Activated CD4-positive, CD25-positive, alpha-beta regulatory T cell (primary cell): ENCODE measurements around the gene KDM5A.
"Not testable (repeated sequence)": the region's sequence is repeated elsewhere in the genome, so short reads cannot be mapped to it uniquely, and the experiment has no call there.

Experiments
- DNase-seq, 4 experiments: peaks; one replicate each; lab custom pipeline; 2025; lab: John Stamatoyannopoulos, UW

The KDM5A gene

DNA sequence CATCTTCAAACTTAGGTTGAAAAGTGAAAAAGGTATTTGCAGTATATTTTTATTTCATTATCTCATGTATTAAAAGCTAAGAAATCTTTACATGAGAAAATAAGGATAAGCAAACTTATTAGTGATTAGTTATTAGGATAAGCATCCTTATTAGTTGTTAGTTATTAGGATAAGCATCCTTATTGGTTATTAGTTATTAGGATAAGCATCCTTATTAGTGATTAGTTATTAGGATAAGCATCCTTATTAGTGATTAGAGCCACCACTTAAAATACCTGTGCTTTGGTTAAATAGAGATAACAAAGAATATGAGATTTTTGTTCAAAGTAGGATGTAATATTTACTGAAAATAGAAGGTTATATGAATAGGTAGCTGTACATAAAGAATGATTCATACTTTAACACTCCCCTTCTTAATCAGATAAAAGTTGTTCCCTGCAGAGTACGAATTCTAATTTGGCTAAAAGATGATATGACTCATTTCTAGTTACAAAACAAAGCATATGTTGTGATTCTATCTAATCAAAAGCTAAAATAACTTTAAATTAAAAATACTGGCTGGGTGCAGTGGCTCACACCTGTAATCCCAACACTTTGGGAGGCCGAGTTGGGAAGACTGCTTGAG lies 56.4 kb downstream of the KDM5A start:
- DNase-seq: no peak

DNA sequence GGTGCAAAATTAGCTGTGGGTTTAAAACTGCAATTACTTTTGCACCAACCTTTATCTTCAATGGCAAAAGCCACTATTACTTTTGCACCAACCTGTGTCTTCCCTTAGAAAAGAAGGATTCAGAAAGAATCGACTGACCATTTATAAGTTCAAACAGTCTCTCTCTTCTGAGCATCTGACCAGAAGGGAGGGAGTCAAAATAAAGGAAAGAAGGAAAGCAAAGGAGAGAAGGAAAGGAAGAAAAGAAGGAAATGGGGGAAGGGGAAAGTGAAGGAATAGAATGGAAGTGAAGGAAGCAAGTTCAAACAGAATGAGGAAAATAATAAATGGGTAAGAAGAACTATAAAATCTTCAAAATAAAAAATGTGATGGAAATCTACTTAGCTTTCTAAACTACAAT lies 57.8 kb downstream of the KDM5A start:
- DNase-seq: no peak

DNA sequence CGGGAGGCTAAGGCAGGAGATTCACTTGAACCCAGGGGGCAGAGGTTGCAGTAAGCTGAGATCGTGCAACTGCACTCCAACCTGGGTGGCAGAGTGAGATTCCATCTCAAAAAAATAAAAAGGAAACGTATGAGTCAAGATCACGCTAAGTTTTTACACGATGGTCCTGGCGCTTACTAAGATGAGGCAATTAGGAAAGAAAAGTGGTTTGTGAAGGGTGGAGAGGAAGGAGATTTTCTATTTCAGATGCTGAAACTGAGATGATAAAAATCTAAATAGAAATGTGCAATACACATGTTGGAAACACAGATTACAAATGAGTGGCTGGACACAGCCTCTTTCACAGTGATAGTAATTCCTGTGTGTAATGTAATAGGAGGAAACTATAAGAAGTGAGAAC lies 63.2 kb downstream of the KDM5A start:
- no peak for DNase-seq

DNA sequence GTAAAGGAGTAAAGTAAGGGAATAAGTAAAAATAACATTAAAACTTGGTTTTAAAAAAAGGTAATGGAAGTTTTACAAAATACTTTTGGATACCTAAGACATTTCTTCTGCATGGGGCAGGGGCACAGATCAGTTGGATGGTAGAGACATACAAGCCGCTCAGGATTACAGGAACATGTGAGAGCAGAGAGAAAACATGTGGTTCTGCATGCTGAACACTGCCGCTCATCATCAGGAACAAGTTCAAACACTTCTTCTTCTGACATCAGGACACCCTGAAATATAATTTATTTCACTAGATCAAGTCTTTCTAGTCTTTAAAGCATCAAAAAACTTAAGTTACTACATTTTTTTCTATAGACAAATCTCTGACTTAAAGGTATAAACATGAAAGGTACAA lies 65.6 kb downstream of the KDM5A start:
- DNase-seq: no peak

DNA sequence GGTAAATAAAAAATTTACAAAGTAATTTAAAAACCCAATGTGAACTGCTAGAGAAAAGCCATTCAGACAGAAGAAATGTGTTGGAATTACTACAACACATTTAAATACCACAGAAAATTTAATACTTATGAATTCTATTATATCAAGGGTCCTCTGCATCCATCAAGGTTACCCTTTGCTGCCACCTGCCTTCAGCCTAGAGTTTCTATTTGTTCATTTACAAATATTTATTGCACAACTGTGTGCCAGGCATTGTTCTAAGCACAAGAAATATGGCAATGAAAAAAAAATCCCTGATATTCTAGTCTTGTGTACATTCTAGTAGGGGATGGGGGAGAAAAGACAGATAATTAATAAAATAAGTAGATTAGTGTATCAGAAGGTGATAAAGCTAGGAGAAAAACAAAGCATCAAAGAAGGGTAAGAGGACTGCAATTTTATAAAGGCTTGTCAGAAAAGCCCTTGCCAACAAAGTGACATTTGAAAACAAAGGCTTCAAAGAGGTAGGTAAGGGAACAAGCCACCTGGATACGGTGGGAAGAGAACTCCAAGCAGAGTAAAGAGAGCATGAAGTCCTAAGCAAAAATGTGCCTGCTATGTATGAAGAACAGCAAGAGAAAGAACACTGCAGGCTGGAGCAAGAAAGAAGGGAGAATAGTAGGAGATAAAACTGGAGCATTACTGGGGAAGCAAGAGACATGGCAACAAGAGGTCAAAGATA lies 67.4 kb downstream of the KDM5A start:
- DNase-seq: no peak

DNA sequence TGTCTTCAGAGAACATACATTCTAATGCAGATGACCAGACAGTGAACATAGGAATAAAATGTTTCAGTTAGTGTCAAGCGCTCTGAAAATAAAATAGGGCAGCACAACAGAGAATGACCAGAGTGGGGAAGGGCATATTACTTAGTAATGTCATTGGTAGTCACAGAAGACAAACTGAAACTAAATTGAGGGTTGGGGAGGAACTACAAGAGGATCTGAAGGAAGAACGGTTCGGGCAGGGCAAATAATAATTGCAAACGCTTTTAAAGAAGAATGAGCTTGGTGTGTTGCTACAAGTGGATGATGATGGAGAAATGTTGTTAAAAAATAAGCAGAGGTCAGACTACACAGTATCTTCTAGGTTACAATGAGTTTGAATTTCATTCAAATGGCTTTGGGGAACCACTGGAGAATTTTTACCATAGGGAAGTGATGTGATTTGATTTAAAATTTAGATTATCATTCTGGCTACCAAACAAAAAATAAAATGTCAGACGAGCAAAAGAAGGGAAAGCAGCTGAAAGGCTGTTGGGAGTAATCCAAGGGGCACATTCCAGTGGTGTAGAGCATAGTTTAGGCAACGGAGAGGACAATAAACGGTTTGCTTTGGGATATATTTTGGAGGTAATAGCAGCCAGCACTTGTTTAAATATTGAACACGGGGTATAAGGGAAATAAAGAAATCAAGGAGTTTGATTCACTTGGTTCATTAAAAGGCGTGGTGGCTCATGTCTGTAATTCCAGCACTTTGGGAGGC lies 70.2 kb downstream of the KDM5A start:
- no peak for DNase-seq

DNA sequence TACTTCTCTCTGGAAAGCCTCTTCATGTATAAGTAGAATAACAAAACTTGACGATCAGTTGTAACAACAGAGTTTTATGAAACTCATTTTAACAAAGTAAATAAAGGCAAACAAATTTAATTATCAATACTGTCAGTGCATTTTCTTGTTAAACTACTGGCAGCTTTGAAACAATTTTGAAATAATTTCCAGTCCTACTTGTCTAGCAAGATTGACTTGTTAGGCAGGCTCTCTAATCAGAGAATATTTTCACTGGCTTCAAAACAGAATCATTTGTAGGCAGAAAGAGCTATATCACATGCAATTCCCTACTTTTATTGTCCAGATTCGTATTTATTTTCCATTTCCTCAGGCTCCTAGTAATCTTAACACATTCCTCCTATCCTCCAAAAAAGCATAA lies 80.6 kb downstream of the KDM5A start:
- DNase-seq: no peak

DNA sequence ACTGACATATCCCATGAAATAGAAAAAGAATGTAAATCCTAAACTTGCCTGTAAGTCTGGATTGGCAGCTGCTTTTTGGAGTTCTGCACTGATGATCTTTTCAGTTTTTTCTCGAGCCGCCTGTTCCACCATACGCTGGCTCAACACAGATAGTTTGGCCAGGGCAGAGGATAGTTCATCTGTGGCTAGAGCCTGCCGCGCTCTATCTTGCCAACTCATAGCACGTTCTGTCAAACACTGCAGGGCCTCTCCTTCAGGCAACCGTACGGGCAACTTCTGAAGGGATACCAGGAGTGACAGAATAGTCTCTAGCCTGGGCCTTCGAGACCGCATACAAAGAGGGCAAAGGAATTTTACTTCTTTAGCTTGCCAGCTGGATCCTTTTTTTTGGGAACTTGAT lies 81.7 kb downstream of the KDM5A start:
- DNase-seq: no peak

DNA sequence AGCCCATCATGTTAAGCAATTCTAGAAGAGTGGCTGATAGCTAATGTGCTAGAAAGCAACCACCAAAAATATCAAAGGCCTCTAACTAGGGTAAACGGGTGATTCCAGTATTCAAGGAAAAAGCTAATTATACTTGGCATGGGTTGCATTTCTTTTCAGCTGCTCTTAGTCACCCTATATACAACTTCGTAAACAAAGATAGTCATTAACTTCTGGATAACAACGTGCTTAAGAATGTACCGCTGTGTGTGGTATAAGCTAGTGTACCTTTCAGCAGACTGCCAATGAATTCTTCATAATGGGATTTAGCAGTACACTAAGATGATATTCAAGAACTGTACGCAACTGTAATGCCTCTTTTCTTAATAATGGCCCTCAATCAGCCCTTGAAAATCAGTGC lies 84.3 kb downstream of the KDM5A start:
- no peak for DNase-seq

DNA sequence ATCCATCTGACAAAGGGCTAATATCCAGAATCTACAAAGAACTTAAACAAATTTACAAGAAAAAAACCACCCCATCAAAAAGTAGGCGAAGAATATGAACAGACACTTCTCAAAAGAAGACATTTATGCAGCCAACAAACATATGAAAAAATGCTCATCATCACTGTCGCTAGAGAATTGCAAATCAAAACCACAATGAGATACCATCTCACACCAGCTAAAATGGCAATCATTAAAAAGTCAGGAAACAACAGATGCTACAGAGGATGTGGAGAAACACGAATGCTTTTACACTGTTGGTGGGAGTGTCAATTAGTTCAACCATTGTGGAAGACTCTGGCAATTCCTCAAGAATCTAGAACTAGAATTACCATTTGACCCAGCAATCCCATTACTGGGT lies 86.4 kb downstream of the KDM5A start:
- not testable (repeated sequence) for DNase-seq

DNA sequence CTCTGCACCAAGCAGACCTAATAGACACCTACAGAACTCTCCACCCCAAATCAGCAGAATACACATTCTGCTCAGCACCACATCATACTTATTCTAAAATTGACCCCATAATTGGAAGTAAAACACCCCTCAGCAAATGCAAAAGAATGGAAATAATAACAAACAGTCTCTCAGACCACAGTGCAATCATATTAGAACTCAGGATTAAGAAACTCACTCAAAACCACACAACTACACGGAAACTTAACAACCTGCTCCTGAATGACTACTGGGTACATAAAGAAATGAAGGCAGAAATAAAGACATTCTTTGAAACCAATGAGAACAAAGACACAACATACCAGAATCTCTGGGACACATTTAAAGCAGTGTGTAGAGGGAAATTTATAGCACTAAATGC lies 89.0 kb downstream of the KDM5A start:
- not testable (repeated sequence) for DNase-seq

DNA sequence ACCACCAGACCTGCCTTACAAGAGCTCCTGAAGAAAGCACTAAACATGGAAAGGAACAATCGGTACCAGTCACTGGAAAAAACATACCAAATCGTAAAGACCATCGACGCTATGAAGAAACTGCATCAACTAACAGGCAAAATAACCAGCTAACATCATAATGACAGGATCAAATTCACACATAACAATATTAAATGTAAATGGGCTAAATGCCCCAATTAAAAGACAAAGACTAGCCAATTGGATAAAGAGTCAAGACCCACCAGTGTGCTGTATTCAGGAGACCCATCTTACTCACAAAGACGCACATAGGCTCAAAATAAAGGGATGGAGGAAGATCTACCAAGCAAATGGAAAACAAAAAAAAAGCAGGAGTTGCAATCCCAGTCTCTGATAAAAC lies 89.6 kb downstream of the KDM5A start:
- not testable (repeated sequence) for DNase-seq

DNA sequence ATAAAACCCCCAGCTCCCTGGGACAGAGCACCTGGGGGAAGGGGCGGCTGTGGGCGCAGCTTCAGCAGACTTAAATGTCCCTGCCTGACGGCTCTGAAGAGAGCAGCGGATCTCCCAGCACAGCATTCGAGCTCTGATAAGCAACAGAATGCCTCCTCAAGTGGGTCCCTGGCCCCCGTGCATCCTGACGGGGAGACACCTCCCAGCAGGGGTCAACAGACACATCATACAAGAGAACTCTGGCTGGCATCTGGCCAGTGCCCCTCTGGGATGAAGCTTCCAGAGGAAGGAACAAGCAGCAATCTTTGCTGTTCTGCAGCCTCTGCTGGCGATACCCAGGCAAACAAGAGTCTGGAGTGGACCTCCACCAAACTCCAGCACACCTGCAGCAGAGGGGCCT lies 91.1 kb downstream of the KDM5A start:
- not testable (repeated sequence) for DNase-seq

DNA sequence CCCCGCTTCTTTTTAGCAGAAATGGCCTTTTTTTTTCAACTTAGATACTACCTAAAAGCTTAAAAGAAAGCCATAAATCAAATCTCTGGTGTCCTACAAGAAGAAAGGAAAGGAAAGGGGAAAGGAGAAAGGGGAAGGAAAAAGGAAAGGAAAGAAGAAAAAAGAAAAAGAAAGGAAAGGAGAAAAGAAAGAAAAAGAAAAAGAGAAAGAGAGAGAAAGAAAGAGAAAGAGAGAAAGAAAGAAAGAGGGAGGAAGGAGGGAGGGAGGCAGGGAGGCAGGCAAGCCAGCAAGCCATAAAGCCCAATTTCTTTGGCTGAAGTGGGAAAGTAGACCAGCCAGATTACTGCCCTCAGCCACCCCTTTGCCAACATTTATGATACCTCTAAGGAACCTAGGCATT lies 94.0 kb downstream of the KDM5A start:
- no peak for DNase-seq

DNA sequence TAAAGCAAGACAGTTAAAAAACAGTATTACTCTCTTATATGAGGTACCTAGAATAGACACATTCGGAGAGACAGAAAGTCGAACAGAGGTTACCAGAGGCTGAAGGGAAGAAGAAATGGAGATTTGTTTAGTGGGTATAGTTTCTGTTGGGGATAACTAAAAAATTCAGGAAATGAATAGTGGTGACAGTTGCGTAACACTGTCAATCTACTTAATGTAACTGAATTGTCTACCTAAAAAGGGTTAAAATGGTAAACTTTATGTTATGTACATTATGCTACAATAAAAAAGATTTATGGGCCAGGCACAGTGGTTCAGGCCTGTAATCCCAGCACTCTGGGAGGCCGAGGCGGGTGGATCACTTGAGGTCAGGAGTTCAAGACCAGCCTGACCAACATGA lies 95.9 kb downstream of the KDM5A start:
- DNase-seq: no peak

DNA sequence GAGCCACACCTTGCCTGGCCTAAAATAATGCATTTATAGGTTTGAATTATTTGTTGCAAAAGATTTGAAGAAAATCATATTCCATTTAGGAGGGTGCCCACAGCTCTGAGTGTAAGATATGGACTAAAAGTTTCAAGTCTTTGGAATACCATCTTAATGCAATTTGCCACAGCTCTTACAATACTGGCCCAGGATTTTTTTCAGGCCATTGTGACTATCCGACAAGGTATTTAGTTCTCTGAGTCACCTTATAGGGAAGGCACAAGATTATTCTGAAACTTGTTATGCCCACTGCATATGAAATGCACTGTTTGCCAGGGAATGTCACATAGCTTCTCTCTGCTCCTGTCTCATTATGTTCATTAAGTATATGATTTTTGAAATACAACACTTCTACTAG lies 96.9 kb downstream of the KDM5A start:
- no peak for DNase-seq

DNA sequence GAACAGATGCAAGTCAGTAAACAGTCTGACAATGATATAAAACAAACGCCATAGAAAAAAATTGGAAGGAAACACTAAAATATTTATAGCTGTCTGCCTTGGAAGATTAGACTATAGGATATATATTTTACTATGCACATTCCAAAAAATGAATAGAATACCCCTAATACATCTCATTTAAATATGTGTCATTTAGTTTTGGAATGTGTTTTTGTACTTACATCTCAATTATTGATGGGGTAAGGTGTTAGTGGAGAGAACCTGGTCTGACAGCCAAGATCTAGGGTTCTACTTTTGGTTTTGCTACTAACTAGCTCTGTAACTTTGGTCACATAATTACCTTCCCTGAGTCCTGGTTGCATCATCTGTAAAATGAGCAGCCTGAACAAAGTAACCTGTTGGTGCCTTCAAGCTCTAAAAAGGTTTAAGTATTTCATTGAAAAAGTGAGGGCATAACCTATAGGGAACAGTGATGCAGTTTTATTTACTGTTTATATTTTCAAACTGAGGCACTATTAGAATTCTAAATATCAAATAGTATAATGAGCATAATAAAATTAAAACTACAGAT lies 97.9 kb downstream of the KDM5A start:
- no peak for DNase-seq

DNA sequence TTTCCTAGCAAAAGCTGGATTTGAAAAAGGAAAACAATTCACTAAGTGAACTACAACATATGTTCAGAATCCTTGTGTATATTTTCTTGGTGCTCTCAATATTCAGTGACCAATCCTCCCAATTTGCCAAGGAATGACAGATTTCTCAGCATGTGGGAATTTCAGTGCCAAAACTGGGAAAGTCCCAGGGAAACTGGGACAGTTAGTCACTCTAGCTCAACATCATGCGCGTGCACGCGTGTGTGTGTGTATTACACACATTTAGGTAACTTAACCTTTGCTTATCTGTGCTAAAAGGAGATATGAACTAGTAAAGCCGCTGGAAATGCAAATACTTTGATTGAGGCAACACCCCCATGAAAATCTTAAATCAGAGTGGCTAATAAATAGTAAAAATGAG lies 100.4 kb downstream of the KDM5A start:
- no peak for DNase-seq

DNA sequence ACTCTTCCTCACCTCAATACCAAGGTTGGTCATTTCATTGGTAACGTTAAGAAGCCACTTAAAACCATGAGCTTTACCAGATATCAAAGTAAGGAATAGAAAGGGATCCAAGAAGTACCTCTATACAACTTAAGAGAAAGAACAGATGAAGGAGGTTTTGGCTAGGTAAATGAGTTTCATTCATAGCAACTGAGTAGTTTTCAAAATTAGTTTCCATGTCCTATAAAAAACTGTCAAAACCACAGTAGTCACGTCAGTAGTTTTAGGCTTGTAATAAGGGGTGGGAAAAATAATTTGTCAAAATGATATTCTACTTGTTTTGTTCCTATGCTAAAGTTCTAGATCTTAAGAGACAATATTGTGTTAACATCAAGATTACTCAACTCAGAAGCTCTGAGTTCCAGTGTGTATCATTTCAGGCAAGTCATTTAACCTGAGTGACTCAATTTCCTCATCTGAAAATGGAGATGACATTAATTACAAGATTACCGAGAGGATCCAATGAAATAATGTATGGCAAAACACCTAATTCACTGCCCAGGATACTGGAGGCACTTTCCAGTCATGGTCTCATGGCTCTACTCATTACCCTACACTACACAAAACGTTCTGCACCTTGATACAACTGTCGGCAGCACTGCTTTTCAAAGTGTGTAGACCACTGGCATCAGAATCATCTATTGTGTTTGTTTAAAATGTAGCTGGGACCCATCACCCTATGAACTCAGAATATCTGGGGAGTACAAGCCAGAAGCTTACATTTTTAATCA lies 102.4 kb downstream of the KDM5A start:
- DNase-seq: no peak

DNA sequence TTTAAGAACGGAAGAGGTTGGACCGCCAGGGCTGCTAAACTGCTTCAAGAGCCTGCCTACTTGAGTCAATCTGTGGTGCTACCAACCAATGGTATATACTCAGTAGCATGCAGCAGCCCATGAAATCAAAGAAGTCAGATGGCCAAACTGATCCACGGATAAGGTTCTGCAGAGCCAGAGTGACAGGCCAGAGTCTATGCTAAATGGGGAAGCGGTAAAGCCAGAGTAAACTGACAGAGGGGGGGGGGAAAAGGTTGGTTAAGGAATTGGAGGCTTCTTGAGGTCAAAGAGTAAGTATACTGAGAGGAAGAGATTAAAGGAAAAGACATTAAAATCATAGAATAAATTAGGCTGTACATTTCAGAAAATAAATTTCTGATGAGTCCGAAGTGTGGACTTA lies 111.1 kb downstream of the KDM5A start:
- DNase-seq: no peak

DNA sequence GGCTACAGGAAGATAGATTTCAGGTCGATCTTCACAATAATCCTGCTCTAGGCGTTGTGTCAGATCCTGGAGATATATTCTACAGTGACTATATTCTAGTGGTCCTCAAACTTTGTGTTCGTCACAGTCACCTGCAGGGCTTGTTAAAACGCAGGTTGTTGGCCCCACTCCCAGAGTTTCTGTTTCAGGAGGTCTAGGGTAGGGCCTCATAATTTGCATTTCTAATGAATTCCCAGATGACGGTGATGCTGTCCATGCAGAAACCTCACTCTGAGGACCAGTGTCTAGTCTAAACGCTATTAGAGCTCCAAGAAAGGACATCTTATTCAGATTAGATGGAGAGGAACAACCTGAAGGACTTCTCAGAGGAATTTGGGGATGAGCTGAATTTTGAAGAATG lies 113.3 kb downstream of the KDM5A start:
- no peak for DNase-seq

DNA sequence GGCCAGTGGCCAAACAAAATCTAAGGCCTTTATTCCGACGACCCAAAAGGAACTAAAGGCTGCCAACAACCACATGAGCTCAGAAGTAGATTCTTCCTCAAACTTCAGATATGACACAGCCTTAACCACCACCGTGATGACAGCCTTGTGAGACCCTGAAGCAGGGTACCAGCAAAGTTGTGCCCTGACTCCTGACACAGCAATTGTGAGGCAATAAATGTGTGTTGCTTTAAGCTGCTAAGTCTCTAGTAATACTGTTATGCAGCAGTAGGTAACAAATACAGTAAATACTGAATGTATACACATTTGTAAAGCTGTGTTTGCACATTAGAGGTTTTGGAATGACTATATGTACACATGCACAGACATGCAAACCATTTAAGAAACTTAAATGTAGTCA lies 115.7 kb downstream of the KDM5A start:
- no peak for DNase-seq
